IPS DF 19.7 (cell line): ENCODE measurements around the gene TNFRSF21.
"Not testable (repeated sequence)": the region's sequence is repeated elsewhere in the genome, so short reads cannot be mapped to it uniquely, and the experiment has no call there.

Source experiments
- DNase-seq: peaks from one replicate; pipeline ENCODE4 v3.0.0-alpha.2; 2013; ENCODE audit warnings: low read depth, low spot score

TNFRSF21 gene

GRCh38 chr6:47223251-47223650, 86.5 kb downstream of the TNFRSF21 start:
- not testable (repeated sequence) for DNase-seq

DNA sequence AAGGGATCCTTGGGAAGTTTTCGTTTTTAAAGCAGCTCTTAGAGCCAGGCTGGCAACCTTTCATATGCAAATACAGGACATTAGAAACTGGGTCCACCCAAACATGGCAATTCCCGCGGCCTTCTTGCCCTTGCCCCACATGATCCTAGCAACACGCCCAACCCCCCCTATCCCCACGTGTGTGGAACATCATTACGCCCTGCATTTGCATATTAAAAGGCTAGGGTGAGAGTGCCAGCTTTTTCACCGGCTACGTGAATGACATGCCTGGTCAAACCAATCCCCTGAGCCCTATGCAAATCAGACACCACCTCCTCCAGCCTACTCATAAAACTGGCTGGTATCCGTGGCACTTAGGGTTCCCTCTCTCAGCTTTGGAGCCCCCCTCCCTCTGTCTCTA, 88.1 kb downstream of the TNFRSF21 start:
- peak; percentile 89 for DNase-seq

DNA sequence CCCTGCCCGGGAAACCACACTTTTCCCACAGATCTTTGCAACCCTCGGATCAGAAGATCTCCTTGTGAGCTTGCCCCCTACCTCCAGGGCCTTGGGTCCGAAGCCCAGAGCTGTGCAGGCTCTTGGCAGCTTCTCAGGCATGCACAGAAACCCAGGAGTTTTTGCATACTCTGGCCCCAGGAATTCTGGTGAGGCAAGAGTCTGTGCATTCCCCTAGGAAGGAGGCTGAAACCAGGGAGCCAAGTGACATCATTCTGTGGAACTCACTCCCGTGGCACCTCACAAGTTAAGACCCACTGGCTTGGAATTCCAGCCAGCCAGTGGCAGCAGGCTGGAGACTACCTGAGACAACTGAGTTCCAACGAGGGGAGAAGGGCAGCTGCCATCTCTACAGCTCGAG, 100.1 kb downstream of the TNFRSF21 start:
- DNase-seq = no peak

GRCh38 chr6:47207261-47207660, 102.4 kb downstream of the TNFRSF21 start:
- no peak for DNase-seq

- DNase-seq = no peak
These were observed 103.1 kb downstream of the TNFRSF21 start for GRCh38 chr6:47206626-47207025.

GRCh38 chr6:47203938-47204611, 105.6 kb downstream of the TNFRSF21 start:
- no peak for DNase-seq

DNA sequence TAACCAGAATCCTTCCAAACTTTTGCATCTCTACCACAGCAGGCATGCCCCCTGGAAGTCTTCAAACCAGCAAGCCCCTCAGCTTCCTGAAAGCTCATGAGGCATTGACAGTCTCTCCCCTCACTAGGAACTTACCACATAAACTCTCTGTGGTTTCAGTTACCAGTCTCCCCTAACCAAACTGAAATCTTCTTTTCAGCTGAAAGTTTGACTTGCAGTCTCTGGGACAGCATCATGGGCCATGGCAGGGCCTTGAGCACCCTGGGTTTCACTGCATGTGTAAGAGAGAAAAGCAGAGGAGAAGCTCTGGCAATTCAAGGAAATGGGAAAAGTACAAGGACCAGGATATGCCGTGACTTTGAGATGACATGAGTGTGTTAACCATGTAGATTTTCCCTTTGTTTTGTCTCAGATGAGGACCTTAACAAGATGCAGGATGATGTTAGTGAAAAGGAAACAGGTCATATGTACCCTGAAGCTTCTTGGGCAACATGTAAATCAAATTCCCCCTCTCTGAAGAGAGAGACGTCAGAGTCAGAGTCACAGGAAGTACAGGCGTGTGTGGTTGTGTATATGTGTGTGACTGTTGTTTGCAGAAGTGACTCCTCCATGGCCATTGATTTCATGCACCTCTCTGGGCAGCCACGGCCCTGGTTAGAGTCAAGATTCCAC, 106.3 kb downstream of the TNFRSF21 start:
- DNase-seq = no peak

- no peak for DNase-seq
These were observed 107.0 kb downstream of the TNFRSF21 start for GRCh38 chr6:47202644-47203205.

DNA sequence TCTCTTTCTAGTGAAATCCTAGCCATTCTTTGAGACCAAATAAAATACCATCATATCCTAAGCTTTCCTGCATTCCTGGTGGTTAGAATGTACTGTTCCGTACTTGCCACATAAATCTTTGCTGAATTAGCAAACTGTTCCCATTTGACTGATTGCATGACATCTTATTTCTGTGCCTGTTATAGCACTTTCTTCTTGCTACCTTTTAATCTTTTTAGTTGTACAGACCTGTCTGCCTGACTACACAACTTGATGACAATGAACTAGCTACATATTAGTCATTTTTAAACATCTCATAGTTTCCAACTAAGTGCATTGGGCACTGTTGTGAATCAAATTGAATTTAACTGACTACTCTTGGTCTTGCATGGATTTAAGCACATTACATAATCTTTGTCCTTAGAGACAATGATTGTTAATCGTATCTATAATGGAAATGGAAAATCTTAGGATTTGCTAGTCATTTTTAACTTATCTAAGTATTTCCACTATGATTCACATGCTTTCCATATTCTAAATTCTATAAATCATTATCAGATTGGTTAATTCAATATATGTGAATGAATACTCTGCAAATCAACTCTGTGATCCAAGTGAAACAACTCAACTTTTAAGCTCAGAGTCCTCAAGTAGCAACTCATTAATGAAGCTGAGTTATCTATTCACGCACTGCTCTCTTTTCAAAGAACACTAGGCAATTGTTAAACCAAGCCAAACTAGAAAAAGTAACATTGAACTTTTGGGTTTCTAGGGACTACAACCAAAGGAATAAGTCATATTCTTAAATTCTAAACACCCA, 109.0 kb downstream of the TNFRSF21 start:
- no peak for DNase-seq

DNA sequence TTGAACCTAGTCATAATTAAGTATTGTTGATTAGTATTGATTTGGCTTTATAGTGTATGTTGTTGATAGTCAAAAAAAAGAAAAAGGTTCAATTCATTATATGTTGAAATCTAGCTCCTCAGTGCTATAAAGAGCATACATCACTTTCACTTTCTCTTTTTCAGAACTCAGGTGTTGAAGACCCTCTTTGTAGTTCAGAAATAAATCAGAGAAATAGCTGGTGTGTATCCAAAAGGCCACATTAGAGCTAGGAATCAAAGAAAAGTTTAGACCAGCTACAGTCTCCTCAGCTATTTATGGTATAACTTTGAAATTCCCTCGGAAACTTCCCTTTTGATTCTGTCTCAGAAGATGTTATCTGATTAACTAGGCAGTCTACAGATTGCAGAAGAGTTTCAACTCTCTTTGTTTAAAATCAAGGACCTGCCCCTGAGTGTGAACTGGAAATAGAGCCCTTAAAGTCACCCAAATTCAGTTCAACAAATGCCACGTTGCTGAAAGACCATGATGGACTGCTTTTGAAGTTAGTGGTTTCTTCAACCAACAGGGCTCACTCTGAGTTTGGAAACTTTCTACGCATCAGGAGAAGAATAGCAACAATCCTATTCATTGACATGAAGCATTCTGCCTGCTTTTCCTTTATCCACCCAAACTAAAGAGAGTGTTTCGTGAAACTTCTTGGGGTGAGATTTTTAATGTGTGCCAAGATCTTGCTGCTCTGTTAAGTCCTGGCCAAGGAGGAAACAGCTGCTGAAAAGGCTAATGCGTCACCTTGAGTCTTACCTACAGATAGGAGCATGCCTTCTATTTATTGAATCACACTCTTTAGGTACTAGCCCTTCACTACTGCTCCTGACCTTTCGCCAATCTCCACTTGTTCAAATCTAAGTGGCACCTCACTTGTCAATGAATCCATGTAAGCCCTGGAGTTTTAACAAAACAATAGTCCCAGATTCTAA, 111.7 kb downstream of the TNFRSF21 start:
- DNase-seq = no peak

DNA sequence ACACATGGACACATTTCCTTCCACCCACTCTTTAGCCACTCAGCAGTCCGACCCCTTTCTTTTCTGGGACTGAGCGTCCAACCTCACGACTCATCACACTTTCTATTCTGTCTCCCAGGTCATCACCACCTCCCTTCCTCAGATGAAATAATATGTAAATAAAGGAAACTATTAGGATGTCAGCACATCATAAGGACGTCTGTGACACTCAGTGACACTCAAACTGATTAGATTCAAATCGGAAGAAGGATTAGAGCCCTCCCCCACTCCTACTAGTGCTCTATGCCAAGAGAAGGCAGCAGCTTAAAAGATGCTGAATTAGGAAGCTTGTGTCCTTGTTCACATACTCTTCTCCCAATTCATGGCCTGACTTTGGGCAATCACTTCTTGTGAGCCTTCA, 113.6 kb downstream of the TNFRSF21 start:
- DNase-seq = no peak

DNA sequence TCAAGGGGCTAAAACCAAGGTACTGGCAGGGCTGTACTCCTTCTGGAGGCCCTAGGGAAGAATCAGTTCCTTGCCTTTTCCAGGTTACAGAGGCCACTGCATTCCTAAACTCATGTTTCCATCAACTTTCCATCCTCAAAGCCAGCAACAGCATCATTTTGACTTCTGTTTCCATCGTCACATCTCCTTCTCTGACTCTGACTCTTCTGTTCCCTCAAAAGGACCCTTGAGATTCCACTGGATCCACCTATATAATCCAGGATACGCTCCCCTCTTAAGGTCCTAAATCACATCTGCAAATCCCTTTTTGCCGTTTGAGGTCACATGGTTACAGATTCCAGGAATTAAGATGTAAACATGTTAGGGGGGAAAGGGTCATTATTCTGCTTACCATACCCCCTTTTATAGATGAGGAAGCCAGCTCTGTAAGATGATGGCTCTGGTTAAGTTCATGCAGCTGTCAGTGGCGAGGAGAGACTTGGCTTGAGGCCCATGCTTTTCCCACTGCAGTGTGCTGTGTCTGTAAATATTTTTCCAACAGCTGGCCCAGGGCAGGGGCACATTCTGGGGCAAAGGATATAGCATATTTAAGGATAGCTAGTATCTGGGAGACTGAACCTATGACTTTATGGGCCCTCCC, 114.6 kb downstream of the TNFRSF21 start:
- no peak for DNase-seq

GRCh38 chr6:47188588-47189021, 121.1 kb downstream of the TNFRSF21 start:
- no peak for DNase-seq

DNA sequence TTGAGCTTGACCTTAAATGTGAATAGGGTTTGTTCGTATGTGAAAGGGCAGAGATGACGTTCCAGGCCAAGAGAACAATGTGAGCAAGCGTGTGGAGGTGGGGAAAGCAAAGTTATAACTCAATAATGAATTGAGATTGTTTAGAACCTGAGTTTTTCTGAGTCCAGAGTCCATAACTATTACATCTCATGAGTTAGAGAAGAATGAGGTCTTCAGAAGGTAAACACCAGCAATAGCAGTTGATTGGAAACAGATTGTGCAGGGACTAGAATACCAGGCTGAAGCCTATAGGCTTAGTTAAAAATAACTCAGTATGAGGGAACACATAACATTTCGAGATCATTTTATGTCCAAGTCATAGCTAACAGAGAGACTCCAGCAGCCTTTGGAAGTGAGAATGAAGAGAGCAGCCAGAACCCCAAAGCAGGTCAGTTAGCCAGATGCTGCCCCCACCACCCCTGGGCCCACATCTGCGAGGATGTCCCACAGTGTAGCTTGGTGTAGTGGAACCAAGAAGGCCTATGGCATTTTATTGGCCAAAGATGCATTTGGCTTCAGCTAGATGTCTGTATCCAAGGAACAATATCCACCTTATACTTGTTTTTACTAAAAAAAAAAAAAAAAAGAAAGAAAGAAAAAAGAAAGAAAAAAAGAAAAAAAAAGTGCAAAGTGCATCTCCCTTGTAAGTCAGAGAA, 121.7 kb downstream of the TNFRSF21 start:
- no peak for DNase-seq

GRCh38 chr6:47187113-47187512, 122.6 kb downstream of the TNFRSF21 start:
- DNase-seq = no peak

DNA sequence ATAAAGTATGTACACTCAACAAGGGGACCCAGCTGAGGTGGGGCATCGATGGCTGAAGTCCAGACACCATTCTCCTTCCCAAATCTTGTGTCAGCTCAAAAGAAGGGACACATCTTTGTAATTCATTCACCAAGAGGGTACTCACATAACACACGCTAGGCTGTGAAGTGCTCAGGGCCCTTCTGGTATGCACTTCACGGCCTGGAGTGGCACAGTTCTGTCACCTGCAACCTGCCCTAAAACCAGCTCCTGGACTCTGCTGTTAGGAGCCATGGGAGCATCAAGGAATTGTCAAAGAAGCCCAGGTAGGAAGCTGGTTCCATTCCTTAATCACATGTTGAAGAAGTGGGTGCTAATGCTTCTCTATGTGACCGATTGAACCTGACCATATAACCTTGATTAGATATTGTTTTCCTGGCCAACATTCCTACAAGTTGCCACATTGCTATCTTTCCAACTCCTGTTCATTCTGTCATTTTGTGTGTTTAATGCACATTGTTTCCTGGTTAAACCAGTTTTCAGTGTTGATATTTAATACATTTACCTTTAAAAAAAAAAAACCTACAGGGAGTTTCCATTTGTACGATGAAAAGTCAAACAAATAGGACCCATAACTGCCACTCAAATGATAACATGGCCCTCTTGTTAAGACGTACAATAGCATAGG, 127.3 kb downstream of the TNFRSF21 start:
- no peak for DNase-seq

- no peak for DNase-seq
These were observed 128.0 kb downstream of the TNFRSF21 start for GRCh38 chr6:47181681-47182080.
